Measurements from ENCODE around the gene METTL16.
"Not testable (repeated sequence)": the region's sequence is repeated elsewhere in the genome, so short reads cannot be mapped to it uniquely, and the experiment has no call there.

Gene METTL16

DNA sequence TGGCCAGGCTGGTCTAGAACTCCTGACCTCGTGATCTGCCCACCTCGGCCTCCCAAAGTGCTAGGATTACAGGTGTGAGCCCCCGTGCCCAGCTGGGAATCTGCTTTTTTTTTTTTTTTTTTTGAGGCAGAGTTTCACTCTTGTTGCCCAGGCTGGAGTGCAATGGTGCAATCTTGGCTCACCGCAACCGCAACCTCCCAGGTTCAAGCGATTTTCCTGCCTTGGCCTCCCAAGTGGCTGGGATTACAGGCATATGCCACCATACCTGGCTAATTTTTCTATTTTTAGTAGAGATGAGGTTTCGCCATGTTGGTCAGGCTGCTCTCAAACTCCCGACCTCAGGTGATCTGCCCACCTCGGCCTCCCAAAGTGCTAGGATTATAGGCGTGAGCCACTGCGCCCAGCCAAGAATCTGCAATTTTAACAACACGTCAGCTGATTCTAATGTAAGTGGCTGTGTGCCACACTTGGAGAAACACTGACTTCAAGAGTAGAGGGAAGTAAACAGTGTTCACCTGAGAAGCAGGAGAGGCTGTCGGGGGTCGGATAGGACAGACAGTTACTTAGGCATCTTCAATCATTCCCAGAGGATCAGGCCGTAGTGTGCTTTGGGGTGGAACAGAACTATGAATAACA is 10.2 kb upstream of the METTL16 start:
- H3K36me3 Mint-ChIP-seq; H3K9me3 Mint-ChIP-seq; H3K4me1 Mint-ChIP-seq; H3K27me3 Mint-ChIP-seq; H3K4me3 Mint-ChIP-seq; H3K27ac Mint-ChIP-seq; DNase-seq (ENCODE audit: low spot score in 2 of 2); ATAC-seq (ENCODE audit: low read depth): not testable (repeated sequence)

DNA sequence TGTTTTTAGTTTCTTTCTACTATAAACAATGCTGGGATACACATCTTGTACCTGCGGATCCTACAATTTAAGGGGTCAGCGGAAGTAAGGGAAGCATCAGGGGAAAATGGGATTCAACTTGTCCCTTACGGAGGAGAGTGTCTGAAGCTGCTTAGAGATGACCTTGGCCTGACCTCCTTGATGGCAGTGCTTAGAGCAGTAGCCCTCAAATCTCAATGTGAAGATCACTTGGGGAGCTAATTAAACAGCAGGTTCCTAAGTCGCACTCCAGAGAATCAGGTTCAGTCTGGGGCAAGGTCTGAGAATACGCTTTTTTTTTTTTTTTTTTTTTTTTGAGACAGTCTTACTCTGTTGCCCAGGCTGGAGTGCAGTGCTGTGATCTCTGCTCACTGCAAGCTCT is 9.6 kb upstream of the METTL16 start:
- H3K4me1 Mint-ChIP-seq: peaks cover 4% of the 10 kb centered on the region
- H3K9me3 Mint-ChIP-seq: no peaks in the 10 kb centered on the region
- no peak overlapping the region for H3K4me3 Mint-ChIP-seq
- H3K27ac Mint-ChIP-seq: no peak overlapping the region
- DNase-seq (ENCODE audit: low spot score in 2 of 2): no peak
- H3K36me3 Mint-ChIP-seq: no peaks in the 10 kb centered on the region
- H3K27me3 Mint-ChIP-seq: no peaks in the 10 kb centered on the region
- ATAC-seq (ENCODE audit: low read depth): no peak

DNA sequence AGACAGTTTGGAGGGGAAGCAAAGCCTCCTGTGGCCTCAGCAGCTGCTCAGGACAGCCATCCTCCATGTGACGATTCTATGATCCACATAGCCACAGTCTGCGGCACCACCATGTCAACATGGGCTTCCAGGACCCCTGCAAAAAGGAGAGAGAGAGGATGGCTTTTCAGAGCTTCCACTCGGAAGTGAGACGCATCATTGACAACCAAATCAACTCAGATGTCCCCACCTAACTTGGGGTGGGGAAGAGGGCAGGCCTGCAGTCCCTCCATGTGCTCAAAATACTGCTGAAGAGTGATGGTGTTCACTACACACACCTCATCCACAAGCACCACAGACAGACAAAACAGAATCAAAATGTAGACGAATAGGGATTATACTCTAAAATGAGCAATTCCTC is 5.9 kb upstream of the METTL16 start:
- H3K27ac Mint-ChIP-seq: no peak overlapping the region
- no peak overlapping the region for H3K4me3 Mint-ChIP-seq
- no peak for ATAC-seq (ENCODE audit: low read depth)
- H3K27me3 Mint-ChIP-seq: no peaks in the 10 kb centered on the region
- no peaks in the 10 kb centered on the region for H3K36me3 Mint-ChIP-seq
- H3K9me3 Mint-ChIP-seq: no peaks in the 10 kb centered on the region
- peaks cover 4% of the 10 kb centered on the region for H3K4me1 Mint-ChIP-seq
- no peak for DNase-seq (ENCODE audit: low spot score in 2 of 2)

DNA sequence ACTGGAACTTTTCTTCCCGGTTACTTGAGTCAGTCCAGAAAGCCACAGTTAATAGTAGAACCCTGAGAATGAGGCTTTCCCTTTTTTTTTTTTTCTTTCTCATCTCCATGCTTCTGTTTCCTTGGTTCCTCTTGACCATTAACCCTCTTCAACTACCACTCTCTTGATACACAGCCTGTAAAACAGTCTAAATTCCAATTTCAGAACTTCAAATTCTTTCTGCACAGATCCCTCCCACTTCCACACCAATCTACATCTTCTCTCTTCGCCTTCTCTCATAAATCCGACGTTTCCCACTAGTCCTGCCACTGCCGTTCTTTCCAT is 588 bp downstream of the METTL16 start:
- DNase-seq (ENCODE audit: low spot score in 2 of 2): no peak
- ATAC-seq (ENCODE audit: low read depth): no peak
- Mint-ChIP-seq H3K4me1 (peaks cover 14% of the 10 kb centered on the region), H3K4me3 (no peak overlapping the region), H3K27ac (no peak overlapping the region), H3K36me3 (peaks cover 9% of the 10 kb centered on the region), H3K27me3 (no peaks in the 10 kb centered on the region), H3K9me3 (no peaks in the 10 kb centered on the region)

DNA sequence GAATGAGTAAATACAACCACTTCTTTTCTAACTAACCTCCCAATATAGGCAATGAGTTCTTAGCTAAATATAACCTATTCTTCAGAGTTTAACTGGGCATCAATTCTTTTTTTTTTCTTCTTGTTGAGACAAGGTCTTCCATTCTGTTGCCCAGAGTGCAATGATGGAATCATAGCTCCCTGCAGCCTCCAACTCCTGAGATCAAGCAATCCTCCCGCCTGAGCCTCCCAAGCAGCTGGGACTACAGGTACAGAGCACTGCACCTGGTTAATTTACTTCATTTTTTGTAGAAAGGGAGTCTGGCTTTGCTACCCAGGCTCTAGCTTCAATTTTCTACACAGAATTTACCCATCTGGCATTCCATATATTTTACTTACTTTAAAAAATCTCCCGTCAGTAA is 1.1 kb downstream of the METTL16 start:
- ATAC-seq (ENCODE audit: low read depth): no peak
- Mint-ChIP-seq H3K9me3 (no peaks in the 10 kb centered on the region), H3K27ac (no peak overlapping the region), H3K4me1 (peaks cover 18% of the 10 kb centered on the region), H3K36me3 (peaks cover 15% of the 10 kb centered on the region), H3K27me3 (no peaks in the 10 kb centered on the region), H3K4me3 (peak overlapping the region; percentile 39)
- no peak for DNase-seq (ENCODE audit: low spot score in 2 of 2)

DNA sequence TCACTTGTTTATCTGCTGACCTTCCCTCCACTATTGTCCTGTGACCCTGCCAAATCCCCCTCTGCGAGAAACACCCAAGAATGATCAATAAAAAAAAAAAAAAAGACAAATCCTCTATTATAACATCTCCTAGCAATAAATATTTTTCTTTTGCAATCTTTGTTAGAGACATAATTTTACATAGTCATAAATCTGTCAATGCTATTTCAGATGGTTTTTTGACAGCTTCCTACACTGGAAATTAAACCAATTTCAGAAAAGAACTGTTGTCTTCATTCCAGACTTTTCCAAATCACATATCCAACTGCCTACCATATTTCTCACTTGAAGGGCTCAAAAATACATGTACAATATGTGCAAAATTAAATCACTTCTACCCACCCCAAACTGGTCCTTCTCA is 3.7 kb downstream of the METTL16 start:
- Mint-ChIP-seq H3K9me3 (peaks cover 2% of the 10 kb centered on the region), H3K27me3 (no peaks in the 10 kb centered on the region), H3K4me3 (no peak overlapping the region), H3K36me3 (peaks cover 19% of the 10 kb centered on the region), H3K4me1 (peaks cover 23% of the 10 kb centered on the region), H3K27ac (peak overlapping the region; percentile 56)
- DNase-seq (ENCODE audit: low spot score in 2 of 2) (no peak), ATAC-seq (ENCODE audit: low read depth) (no peak)

DNA sequence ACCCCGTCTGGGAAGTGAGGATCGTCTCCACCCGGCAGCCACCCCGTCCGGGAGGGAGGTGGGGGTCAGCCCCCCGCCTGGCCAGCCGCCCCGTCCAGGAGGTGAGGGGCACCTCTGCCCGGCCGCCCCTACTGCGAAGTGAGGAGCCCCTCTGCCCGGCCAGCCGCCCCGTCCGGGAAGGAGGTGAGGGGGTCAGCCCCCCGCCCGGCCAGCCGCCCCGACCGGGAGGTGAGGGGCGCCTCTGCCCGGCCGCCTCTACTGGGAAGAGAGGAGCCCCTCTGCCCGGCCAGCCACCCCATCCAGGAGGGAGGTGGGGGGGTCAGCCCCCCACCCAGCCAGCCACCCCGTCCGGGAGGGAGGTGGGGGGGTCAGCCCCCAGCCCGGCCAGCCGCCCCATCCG is 4.7 kb downstream of the METTL16 start:
- not testable (repeated sequence) for H3K27ac Mint-ChIP-seq; DNase-seq (ENCODE audit: low spot score in 2 of 2); H3K27me3 Mint-ChIP-seq; H3K4me3 Mint-ChIP-seq; ATAC-seq (ENCODE audit: low read depth); H3K9me3 Mint-ChIP-seq
- Mint-ChIP-seq H3K4me1 (peaks cover 23% of the 10 kb centered on the region), H3K36me3 (peaks cover 19% of the 10 kb centered on the region)

DNA sequence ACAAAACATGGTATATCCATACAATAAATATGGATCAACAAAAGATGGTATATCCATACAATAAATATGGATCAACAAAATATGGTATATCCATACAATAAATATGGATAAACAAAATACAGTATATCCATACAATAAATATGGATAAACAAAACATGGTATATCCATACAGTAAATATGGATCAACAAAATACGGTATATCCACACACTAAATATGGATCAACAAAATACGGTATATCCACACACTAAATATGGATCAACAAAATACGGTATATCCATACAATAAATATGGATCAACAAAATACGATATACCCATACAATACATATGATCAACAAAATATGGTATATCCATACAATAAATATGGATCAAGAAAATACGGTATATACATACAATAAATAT is 8.1 kb downstream of the METTL16 start:
- H3K4me3 Mint-ChIP-seq: no peak overlapping the region
- ATAC-seq (ENCODE audit: low read depth) (no peak), DNase-seq (ENCODE audit: low spot score in 2 of 2) (no peak)
- H3K4me1 Mint-ChIP-seq: peaks cover 19% of the 10 kb centered on the region
- H3K27me3 Mint-ChIP-seq: no peaks in the 10 kb centered on the region
- peaks cover 2% of the 10 kb centered on the region for H3K9me3 Mint-ChIP-seq
- peak overlapping the region; percentile 22 for H3K27ac Mint-ChIP-seq
- H3K36me3 Mint-ChIP-seq: peaks cover 27% of the 10 kb centered on the region

DNA sequence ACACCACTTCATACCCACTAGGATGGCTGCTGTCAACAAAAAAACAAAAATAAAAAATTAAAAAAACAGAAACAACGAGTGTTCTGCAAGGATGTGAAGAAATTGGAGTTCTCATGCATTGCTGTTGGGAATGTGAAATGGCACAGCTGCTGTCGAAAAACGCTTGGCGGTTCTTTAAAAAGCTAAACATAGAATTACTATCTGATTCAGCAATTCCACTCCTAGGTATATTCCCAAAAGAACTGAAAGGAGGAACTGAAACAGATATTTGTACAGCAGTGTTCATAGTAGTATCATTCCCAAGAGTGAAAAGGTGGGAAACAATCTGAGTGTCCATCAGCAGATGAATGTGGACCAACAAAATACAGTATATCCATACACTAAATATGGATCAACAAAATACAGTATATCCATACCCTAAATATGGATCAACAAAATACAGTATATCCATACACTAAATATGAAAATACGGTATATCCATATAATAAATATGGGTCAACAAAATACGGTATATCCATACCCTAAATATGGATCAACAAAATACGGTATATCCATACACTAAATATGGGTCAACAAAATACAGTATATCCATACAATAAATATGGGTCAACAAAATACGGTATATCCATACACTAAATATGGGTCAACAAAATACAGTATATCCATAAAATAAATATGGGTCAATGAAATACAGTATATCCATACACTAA is 8.7 kb downstream of the METTL16 start:
- Mint-ChIP-seq H3K27ac (no peak overlapping the region), H3K9me3 (peaks cover 2% of the 10 kb centered on the region), H3K36me3 (peaks cover 22% of the 10 kb centered on the region), H3K4me1 (peaks cover 13% of the 10 kb centered on the region), H3K27me3 (no peaks in the 10 kb centered on the region), H3K4me3 (no peak overlapping the region)
- DNase-seq (ENCODE audit: low spot score in 2 of 2): no peak
- ATAC-seq (ENCODE audit: low read depth): no peak

DNA sequence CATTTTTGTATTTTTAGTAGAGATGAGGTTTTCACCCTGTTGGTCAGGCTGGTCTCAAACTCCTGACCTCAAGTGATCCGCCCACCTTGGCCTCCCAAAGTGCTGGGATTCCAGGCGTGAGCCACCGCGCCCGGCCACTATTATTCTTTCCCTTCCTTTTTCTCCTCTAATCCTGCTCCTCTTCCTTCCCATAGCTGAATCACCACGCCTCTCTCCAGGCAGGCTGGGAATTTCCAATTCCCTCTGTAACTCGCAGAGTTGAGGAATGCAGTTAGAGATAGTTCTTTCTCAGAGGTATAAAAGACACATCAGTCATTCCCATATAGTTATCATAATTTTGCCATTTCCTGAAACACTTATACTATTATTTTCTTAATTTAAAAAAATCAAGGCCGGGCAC is 11.2 kb downstream of the METTL16 start:
- no peak overlapping the region for H3K27ac Mint-ChIP-seq
- H3K4me1 Mint-ChIP-seq: peaks cover 8% of the 10 kb centered on the region
- DNase-seq (ENCODE audit: low spot score in 2 of 2) (no peak), ATAC-seq (ENCODE audit: low read depth) (no peak)
- H3K36me3 Mint-ChIP-seq: peaks cover 18% of the 10 kb centered on the region
- peaks cover 2% of the 10 kb centered on the region for H3K9me3 Mint-ChIP-seq
- H3K27me3 Mint-ChIP-seq: no peaks in the 10 kb centered on the region
- no peak overlapping the region for H3K4me3 Mint-ChIP-seq

DNA sequence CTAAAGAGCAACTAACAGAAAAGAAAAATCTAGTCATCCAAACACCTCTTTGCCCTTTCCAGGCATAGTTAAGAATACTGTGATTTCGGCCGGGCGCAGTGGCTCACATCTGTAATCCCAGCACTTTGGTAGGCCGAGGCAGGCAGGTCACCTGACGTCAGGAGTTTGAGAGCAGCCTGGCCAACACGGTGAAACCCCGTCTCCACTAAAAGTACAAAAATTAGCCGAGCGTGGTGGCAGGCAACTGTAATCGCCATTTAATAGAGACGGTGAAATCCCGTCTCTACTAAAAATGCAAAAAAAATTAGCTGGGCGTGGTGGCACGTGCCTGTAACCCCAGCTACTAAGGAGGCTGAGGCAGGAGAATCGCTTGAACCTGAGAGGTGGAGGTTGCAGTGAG is 22.4 kb downstream of the METTL16 start:
- H3K4me3 Mint-ChIP-seq: peak overlapping the region; percentile 44

DNA sequence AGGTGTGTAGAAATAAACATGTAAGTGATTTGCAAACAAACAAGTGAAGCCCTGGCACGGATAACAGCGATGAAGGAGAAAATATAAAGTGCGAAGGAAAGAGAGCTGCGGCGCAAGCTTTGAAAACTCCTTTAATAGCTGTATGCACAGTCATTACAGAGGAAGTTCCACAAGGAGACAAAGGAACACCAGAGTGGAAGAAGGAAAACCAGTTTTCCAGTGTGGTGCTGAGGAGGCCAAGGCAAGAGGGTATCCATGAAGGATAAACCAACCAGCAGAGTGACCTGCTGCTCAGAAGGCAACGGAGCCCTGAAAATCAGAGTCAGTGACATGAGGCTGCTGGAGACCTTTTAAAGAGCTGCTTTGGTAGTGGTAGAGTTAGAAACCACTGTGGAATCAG is 24.4 kb downstream of the METTL16 start:
- DNase-seq (ENCODE audit: low spot score in 2 of 2): no peak
- H3K9me3 Mint-ChIP-seq: no peaks in the 10 kb centered on the region
- H3K27ac Mint-ChIP-seq: peak overlapping the region; percentile 67
- H3K4me1 Mint-ChIP-seq: peaks cover 20% of the 10 kb centered on the region
- no peaks in the 10 kb centered on the region for H3K27me3 Mint-ChIP-seq
- ATAC-seq (ENCODE audit: low read depth): no peak
- H3K36me3 Mint-ChIP-seq: peaks cover 8% of the 10 kb centered on the region
- no peak overlapping the region for H3K4me3 Mint-ChIP-seq

More for the DNA sequence above, 22.4 kb downstream of the METTL16 start:
- H3K36me3 Mint-ChIP-seq, H3K27me3 Mint-ChIP-seq, H3K9me3 Mint-ChIP-seq: not testable (repeated sequence)
- DNase-seq (ENCODE audit: low spot score in 2 of 2) (peak; percentile 23 to 39), ATAC-seq (ENCODE audit: low read depth) (peak; percentile 91)
- peak overlapping the region; percentile 86 for H3K27ac Mint-ChIP-seq
- peaks cover 17% of the 10 kb centered on the region for H3K4me1 Mint-ChIP-seq

DNA sequence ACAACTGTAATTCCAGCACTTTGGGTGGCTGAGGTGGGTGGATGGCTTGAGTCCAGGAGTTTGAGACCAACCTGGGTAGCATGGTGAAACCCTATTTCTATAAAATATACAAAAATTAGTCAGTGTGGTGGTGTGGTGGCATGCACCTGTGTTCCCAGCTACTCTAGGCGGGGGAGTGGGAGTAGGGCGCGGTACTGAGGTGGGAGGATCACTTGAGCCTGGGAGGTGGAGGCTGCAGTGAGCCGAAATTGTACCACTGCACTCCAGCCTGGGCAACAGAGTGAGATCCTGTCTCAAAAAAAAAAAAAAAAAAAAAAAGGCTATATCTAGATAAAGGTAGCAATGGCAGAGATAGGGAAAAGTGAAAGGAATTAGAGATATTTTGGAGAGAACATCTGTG is 25.0 kb downstream of the METTL16 start:
- not testable (repeated sequence) for H3K9me3 Mint-ChIP-seq; DNase-seq (ENCODE audit: low spot score in 2 of 2); H3K36me3 Mint-ChIP-seq; H3K4me3 Mint-ChIP-seq; H3K27me3 Mint-ChIP-seq; ATAC-seq (ENCODE audit: low read depth)
- Mint-ChIP-seq H3K27ac (peak overlapping the region; percentile 67), H3K4me1 (peaks cover 23% of the 10 kb centered on the region)

DNA sequence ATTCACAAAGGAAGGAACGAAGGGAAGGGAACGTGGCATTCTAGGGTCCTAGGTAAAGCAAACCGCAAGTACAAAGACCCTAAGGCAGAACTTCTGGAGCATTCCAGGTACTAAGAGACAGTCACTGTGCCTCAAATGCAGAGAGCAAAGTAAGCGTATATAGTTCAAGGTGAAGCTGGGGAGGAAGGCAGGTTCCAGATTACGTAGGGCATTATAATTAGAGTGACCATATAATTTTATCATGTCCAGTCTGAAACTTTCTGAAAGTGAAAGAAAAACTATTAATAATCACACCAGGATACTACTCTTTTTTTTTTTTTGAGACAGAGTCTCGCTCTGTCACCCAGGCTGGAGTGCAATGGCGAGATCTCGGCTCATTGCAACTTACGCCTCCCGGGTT is 25.7 kb downstream of the METTL16 start:
- H3K27ac Mint-ChIP-seq: no peak overlapping the region
- no peaks in the 10 kb centered on the region for H3K27me3 Mint-ChIP-seq
- ATAC-seq (ENCODE audit: low read depth): no peak
- H3K36me3 Mint-ChIP-seq: peaks cover 8% of the 10 kb centered on the region
- no peak for DNase-seq (ENCODE audit: low spot score in 2 of 2)
- H3K9me3 Mint-ChIP-seq: no peaks in the 10 kb centered on the region
- H3K4me1 Mint-ChIP-seq: peaks cover 23% of the 10 kb centered on the region
- no peak overlapping the region for H3K4me3 Mint-ChIP-seq

DNA sequence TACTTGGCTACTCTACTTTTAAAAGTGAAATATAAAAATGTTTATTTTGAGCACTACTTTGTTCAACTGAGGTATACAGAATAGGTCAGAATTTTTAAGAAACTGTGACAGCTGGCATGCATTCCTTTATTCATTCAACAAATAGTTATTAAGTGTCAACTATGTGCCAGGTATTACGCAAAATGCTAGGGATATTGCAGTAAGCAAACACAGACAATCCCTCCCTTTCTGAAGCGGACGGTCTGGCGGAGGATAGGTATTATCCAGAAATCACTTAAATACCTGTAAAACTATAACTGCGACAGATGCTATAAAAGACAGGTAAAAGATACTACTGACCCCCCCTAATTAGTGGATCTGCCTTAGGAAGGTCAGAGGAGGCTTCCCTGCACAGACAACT is 26.1 kb downstream of the METTL16 start:
- no peaks in the 10 kb centered on the region for H3K9me3 Mint-ChIP-seq
- ATAC-seq (ENCODE audit: low read depth): no peak
- no peaks in the 10 kb centered on the region for H3K27me3 Mint-ChIP-seq
- no peak overlapping the region for H3K4me3 Mint-ChIP-seq
- peaks cover 22% of the 10 kb centered on the region for H3K4me1 Mint-ChIP-seq
- H3K27ac Mint-ChIP-seq: no peak overlapping the region
- H3K36me3 Mint-ChIP-seq: peaks cover 8% of the 10 kb centered on the region
- DNase-seq (ENCODE audit: low spot score in 2 of 2): no peak

Measured in memory B cell (primary cell).